Dedifferentiated amniotic fluid mesenchymal stem cell (primary cell): ENCODE measurements around the gene TUBGCP2.

ENCODE experiments used
- DNase-seq: peaks from one replicate; pipeline ENCODE4 v3.0.0-alpha.2; 2016; ENCODE audit errors: extremely low spot score

The TUBGCP2 gene

DNA sequence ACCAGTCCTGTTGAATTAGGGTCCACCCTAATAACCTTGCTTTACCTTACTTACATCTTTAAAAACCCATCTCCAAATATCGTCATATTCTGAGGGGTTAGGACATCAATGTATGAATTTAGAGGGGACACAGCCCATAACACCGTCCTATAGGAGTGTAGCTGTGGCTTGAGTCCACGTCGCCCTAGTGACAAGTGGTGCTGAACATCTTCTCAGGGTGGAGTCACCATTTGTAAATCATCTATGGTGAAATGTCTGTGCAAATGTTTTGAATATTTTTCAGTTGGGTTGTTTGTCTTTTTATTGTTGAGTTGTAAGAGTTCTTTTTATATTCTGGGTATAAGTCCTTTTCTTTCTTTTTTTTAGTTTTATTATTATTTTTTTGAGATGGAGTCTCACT, 33.3 kb upstream of the TUBGCP2 start:
- DNase-seq: no peak

DNA sequence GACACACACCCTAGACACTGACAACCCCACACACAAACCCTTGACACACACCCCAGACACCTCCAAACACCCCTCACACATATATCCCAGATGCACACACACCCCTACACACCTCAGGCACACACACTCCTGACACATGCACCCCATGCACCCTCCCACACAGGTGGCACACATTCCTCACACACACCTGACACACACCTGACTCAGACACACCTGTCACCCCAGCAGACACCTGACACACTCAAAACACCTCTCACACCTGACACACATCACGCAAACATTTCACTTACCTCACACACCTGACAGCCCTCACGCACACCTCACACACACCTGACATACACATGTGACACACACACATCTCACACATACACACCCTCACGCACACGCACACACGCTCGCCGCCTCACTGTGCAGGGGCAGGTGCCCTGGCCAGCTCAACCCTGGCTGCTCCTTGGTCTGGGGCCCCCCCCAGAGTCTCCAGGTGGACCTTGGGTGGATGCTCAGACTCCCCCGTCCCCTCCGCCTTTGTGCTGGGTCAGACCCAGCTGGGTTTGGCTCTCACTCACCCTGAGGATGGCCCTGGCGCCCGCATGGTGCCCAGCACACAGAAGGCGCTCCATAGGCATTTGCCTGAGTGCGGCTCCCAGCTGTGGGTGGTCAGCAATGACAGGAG, 31.2 kb upstream of the TUBGCP2 start:
- no peak for DNase-seq

DNA sequence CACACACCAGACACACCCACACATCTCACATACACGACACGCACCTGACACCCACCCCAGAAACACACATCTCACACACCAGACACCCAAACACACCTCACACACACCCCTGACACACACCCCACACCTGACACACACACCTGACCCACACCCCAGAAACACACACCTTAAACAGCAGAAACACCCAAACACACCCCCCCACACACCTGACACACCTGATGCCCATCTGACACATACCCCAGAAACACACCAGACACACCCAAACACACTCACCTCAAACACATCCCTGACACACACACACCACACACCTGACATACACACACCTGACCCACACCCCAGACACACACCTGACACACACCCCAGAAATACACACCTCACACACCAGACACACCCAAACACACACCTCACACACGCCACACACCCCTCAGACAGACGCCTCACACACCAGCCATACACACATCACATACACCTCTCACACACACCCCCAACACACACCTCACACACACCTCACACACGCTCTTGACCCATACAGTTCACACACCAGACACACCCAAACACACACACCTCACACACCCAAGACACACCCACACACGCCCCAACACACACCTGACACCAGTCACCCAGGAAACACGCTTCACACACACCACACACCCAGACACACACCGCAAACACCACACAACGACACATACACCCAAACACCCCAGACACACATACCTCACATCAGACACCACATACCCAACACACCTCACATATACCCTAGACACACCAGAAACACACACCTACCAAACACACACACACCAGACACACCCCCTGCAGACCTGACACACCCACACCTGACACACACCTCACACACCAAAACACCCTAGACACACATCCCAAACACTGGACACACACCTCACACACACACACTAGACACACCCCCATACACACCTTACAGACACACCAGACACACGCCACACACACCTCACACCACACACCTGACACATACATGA, 29.7 kb upstream of the TUBGCP2 start:
- DNase-seq: no peak

DNA sequence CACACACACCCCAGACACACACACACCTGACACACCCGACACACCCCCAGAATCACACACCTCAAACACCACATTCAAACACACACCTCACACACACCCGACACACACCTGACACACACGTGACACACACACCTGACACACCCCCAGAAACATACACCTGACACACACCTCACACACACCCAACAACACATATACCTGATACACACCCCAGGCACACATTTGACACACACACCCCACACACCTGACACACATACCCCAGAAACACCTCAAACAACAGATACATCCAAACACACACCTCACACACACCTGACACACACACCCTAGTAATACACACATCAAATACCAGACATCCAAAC, 28.7 kb upstream of the TUBGCP2 start:
- DNase-seq: no peak

DNA sequence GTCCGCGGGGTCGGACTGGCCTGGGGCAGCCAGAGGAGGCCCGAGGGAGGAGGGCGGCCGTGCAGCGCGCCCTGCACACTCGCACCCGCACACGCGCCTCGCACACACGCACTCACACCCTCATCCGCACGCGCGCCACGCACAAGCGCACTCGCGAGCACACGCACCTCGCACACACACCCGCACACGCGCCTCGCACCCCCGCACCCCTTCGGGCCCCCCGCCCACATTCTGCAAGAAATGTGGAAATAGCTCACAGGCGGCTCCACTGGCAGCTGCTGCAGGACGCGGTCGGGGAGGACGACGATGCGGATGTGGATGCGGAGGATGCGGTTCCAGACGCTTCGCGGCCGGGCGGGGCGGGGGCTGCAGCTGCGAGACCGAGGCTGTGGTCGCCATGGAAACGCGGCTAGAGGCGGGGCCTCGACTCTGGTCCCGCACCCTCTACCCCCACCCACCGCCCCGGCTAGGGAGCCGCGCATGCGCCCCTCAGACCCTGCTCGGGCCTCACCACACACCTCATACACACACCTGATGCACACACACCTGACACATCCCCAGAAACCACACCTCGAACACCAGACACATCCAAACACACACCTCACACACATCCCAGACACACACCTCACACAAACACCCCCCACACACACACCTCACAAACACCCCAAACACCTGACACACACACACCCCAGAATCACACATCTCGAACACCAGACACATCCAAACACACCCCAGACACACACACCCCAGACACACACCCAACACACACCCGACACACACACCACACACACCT, 28.1 kb upstream of the TUBGCP2 start, which contains the start of gene CALY:
Gene CALY (minus strand): TSS at position 320 of the 793 bp plus-strand sequence. CDS start 7,907 bp downstream, outside the sequence.
- no peak for DNase-seq

GRCh38 chr10:133336118-133336576, 27.5 kb upstream of the TUBGCP2 start:
- no peak for DNase-seq

GRCh38 chr10:133335246-133336117, 26.8 kb upstream of the TUBGCP2 start:
- peak; percentile 42 for DNase-seq

- DNase-seq: no peak
Measured at GRCh38 chr10:133334503-133335245, 26.0 kb upstream of the TUBGCP2 start.

DNA sequence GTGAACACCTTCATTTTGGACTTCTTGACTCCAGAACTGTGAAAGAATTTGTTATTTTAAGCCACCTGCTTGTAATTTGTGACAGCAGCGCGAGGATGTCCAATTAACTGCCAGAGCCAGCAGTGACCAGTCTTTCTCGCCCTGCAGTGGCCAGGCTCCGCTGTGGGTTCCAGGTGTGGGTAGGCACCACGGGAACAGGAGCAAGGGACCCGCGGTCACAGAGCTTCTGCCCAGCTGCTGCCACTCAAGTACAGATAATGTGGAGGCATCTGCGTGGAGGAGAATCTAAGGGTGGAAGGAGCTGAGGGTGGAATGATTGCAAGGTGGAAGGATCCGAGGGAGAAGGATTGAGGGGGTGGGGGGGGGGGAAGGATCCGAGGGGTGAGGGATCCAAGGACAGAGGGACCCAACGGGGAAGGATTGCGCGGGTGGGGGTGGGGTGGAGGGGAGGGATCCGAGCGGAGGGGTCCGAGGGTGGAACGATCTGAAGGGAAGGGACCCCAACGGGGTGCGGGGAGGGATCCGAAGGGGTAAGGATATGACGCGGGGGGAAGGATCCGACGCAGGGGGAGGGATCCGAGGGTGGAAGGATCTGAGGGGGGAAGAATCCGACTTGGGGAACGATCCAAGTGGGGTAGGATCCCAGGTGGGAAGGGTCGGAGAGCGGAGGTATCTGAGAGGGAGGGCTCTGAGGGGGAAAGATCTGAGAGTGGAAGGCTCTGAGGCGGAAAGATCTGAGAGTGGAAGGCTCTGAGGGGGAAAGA, 24.4 kb upstream of the TUBGCP2 start:
- DNase-seq: no peak

DNA sequence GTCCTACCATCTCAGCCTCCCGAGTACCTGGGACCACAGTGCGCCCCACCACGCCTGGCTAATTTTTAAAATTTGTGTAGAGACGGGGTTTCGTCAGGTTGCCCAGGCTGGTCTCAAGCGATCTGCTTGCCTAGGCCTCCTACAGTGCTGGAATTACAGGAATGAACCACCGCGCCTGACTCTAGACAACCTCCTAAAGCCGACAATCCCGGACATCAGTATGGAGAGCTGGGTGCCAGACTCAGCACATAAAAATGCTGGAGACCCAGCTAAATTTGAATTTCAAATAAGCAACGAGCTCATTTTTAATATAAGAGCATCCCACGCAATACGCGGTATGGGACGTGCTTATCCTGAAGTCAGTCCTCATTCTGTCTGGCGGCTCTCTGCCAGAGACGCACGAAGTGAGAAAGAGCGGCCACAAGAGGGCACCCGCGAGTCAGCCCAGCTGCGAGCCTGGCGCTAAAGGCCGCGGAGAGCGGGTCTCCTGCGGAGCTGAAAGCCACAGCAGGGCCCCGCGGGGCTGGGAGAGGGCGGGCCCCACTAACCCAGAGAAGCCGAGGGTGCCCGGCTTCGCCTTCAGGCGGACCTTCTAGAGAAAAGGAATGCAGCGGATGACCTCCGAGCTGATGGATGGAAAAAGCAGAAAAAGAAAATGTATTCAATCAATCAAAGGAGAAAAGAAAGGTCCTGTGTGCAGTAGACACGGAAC, 21.0 kb upstream of the TUBGCP2 start:
- DNase-seq: peak; percentile 77

DNA sequence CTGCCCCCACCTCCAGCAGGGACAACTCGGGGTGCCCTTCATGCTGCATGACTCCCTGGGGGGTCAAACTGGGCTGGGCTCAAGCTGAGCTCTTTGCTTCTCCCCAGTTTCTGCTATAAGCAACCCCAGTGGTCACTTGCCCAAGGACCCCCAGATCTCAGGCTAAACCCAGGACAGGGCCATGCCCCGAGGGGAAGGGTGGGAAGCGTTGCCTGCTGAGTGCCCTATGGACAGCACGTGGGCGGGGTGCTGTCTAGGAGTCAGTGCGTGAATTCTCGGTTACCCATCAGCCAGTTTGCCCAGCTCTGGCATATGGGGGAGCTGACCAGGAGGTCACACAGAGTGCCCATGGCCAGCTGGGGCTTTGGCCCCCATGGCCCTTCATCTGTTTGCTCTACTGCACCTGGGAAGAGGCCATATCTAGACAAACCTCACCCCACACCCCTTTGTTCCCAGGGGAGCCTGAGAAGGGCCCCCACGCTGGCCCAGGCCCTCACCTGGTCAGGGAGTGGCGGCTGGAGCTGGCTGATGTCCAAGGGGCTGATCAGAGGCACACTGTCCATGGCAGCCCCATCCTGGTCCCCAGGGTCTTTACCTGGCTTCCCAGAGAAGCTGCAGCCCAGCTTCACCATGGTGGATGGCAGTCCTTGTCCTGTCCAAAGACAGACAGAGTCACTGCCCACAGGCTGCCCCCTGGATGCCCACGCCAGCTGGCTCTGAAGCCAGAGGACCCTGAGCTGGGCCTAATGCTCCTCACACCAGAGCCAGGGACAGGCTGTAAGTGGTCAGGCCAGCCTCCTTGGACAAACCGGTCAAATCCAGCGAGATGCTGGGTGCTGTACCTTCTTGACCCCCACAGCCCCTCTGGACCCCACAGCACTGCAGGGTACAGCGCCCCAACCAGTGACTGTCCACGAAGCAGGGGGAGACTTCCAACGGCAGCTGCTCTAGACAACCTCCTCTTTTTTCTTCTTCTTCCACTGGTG, 20.0 kb upstream of the TUBGCP2 start:
- no peak for DNase-seq

DNA sequence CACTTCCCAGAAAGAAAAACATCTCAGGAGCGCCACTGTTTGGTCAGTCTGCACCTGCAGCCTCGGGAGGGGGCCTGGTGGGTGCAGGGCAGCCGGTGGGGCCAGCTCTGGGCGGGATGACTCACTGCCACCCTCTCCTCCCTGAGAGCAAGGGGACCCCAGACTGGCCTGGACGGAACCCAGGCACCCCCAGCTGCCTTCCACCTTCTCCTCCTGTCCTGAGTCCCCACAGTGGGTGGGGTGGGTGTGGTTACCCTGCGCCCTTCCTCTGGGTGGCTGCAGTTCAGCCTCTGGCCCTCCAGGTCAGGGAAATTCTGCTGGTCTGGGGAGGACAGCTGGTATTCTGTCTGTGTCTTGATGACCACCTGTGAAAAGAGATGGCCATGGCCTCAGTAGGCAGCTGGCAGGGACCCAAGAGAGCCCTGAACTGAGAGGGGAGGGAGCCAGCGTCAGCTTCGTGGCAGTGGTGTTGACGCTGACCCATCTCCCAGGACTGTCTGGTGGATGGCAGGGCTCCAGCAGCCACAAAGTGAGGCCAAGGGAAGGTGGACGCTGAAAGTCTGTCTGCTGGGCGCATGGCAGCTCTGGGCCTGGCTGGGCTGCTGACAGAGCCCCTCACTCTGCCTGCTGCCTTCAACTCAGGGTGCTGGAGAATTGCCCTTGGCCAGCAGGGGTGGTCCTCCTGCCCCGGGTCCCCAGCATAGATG, 19.1 kb upstream of the TUBGCP2 start:
- no peak for DNase-seq

DNA sequence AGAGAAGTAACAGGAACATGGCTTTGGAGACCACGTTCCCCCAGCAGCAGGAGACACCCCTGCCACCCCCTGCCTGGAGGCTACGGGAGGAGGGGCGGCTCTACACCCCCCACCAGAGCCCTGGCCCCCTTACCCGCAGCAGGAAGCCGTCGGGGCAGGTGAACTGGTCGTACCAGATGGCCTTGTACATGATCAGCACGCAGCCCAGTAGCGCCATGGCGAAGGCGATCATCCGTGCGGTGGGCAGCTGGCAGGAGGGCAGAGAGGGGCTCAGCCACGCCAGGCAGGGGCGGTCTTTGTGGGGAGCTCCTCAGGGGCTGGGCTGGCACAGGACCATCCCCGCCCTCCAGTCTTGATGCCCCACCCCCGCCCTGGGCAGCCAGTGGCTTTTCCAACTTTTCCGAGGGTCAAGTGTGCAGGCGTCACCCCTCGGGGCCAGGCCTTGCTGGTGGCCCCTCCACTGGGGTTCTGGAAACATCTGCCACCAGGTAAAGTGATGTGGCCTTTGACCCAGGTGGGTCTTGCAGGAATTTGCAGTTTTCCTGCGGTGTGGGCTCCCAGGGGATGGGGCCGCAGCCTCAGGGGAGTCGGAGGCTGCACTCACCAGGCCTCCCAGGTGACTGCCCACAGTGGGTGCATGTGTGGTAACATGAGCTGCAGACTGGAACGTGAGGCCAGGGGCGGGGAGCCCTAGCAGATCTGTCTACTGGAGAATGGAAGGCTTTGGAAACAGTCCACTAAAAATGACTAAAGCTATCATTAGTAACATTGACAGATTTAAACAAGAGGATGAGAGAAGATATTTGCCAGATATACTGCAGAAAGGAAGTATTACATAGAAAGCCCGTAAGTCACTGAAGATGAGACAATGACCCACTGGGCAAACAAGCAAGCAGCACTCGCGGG, 18.3 kb upstream of the TUBGCP2 start:
- DNase-seq: no peak

DNA sequence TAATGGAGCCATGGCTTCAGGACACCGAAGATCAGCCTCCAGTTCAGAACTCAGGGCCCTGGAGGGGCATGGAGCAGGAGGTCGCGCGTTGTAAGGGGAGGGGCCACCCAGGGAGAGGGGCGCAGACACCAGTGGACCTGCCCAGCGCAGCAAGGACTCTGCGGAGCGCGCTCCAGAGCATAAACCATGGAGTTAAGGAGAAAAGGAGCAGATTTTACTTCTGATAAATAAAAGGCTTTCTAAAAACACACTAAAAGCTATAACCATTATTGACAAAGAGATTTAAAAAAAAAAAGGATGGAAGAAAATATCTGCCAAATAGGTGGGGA, 17.5 kb upstream of the TUBGCP2 start:
- no peak for DNase-seq

DNA sequence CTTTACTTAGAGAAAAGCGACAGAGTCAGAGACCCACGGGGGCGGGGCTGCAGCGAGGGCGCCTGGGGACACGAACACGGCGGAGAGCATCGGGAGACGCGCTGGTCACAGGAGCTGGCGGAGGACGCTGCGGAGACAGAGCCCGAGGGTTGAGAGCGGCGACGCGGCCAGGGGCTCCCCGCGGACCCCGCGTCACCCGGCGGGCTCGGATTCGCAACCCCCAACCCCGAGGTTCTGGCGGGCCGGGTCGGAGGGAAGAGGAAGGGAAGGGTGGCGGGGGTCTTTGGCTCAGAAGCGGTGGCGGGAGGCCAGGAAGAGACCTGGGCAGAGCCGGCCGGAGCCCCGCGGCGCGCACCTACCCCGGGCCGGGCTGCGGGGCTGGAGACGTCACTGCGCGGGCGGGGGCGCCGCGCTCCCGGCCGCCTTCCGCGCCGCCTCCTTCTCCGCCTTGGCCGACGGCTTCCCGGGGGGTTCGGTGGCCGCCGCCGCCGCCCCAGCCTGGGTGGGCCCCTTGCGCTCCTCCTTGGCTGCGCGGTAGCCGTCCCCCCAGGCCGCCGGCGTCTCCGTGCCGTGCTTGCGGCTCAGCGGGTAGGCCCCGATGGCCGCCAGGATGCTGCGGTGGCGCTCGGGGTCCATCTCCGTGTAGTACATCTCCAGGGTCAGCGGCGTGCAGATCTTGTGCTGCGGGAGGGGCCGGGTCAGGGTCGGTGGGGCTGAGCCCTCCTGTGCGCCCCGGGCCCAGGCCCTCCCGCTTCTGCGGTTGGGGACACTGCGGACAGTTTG, 17.0 kb upstream of the TUBGCP2 start:
- DNase-seq: no peak
